MCF 10A (cell line): ENCODE data around the gene FBN1. TPM values are rescaled to one million over a fixed set of nuclear protein-coding genes. Genes with fewer than 3 reads are reported as not detected.

ENCODE experiments used
- BruUV-seq: library from RNA; stranded (reverse); fragments of 400-500 nt; replicated peaks from 2 replicates; lab custom pipeline; 2021; lab: Mats Ljungman, UMichigan
- CTCF ChIA-PET: fragments of 300-600 bp; sonication (Branson Sonifier 250); formaldehyde crosslinking; extraction: SDS; loops from one replicate; lab custom pipeline; 2021; ENCODE audit warnings: antibody characterized with exemption, inconsistent platforms; lab: Yijun Ruan, JAX
- POLR2A ChIA-PET: fragments of 300-600, 350-650 bp; sonication (Branson Sonifier 250); formaldehyde crosslinking; extraction: SDS; loops from one replicate; lab custom pipeline; 2020; ENCODE audit warnings: antibody characterized with exemption, inconsistent platforms; lab: Yijun Ruan, JAX
- DNase-seq: peaks from one replicate; pipeline ENCODE4 v3.0.0-alpha.2; 2018; ENCODE audit not compliant: unreplicated experiment
- H3K27ac Mint-ChIP-seq: one replicate; pipeline ENCODE4 v1.8.0; 2022; ENCODE audit warnings: mild to moderate bottlenecking, low read depth, mixed read lengths; ENCODE audit not compliant: unreplicated experiment
- H3K27me3 Mint-ChIP-seq: one replicate; pipeline ENCODE4 v1.8.0; 2022; ENCODE audit warnings: mixed read lengths; ENCODE audit not compliant: insufficient read depth, unreplicated experiment
- H3K36me3 Mint-ChIP-seq: one replicate; pipeline ENCODE4 v1.8.0; 2022; ENCODE audit warnings: mild to moderate bottlenecking, moderate library complexity, mixed read lengths; ENCODE audit not compliant: insufficient read depth, unreplicated experiment
- H3K4me1 Mint-ChIP-seq: one replicate; pipeline ENCODE4 v1.8.0; 2022; ENCODE audit warnings: mixed read lengths; ENCODE audit not compliant: insufficient read depth, unreplicated experiment
- H3K4me3 Mint-ChIP-seq: one replicate; pipeline ENCODE4 v1.8.0; 2022; ENCODE audit warnings: mild to moderate bottlenecking, moderate library complexity, mixed read lengths; ENCODE audit not compliant: unreplicated experiment
- H3K9me3 Mint-ChIP-seq: one replicate; pipeline ENCODE4 v1.8.0; 2022; ENCODE audit warnings: mixed read lengths; ENCODE audit not compliant: unreplicated experiment
- intact Hi-C: fragments of 100-400 bp; cut with micrococcal nuclease; formaldehyde crosslinking; loops from 2 replicates; pipeline ENCODE4 v1.14.1; 2022
- total RNA-seq: library from RNA; stranded (reverse); gene quantifications from 2 replicates; pipeline ENCODE4 v1.2.3, GENCODE V29; 2022
- TF ChIP-seq, protein P1 (sequence below): fragments of 200-600 bp; IDR thresholded peaks from one replicate; pipeline ENCODE4 v1.8.0; 2022; ENCODE audit warnings: antibody characterized with exemption, mild to moderate bottlenecking; ENCODE audit not compliant: unreplicated experiment

FBN1 gene
- total RNA-seq, 1 experiment from 2014 or later = 14.3 TPM

DNA sequence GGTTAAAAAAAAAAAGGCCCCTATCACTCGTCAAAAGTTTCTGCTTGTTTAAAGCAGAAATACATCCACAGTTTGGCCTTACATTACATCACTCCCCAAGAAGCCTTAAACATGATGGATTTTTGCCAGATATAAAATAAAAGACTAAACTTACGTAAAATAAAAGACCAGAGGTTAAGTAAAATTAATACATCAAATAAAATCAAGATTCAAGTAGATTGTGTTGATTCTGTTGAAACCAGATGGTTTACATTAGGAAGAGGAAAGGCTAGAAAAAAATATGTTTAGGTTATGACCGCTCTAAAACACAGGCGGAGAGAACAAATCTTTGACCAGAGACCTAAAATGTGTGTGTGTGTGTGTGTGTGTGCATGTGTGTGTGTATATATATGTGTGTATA lies 210.2 kb downstream of the FBN1 start:
- no TSS peak for BruUV-seq
- POLR2A ChIA-PET = no interaction called here
- TF ChIP-seq, protein P1, sequence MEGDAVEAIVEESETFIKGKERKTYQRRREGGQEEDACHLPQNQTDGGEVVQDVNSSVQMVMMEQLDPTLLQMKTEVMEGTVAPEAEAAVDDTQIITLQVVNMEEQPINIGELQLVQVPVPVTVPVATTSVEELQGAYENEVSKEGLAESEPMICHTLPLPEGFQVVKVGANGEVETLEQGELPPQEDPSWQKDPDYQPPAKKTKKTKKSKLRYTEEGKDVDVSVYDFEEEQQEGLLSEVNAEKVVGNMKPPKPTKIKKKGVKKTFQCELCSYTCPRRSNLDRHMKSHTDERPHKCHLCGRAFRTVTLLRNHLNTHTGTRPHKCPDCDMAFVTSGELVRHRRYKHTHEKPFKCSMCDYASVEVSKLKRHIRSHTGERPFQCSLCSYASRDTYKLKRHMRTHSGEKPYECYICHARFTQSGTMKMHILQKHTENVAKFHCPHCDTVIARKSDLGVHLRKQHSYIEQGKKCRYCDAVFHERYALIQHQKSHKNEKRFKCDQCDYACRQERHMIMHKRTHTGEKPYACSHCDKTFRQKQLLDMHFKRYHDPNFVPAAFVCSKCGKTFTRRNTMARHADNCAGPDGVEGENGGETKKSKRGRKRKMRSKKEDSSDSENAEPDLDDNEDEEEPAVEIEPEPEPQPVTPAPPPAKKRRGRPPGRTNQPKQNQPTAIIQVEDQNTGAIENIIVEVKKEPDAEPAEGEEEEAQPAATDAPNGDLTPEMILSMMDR = no peak
- H3K4me3 Mint-ChIP-seq = no peak overlapping the region
- CTCF ChIA-PET = no interaction called here
- H3K9me3 Mint-ChIP-seq = no peaks in the 10 kb centered on the region
- no peak overlapping the region for H3K27ac Mint-ChIP-seq
- intact Hi-C loops = no loop called here
- H3K27me3 Mint-ChIP-seq = no peaks in the 10 kb centered on the region
- peaks cover 17% of the 10 kb centered on the region for H3K36me3 Mint-ChIP-seq
- DNase-seq = no peak
- H3K4me1 Mint-ChIP-seq = no peaks in the 10 kb centered on the region

DNA sequence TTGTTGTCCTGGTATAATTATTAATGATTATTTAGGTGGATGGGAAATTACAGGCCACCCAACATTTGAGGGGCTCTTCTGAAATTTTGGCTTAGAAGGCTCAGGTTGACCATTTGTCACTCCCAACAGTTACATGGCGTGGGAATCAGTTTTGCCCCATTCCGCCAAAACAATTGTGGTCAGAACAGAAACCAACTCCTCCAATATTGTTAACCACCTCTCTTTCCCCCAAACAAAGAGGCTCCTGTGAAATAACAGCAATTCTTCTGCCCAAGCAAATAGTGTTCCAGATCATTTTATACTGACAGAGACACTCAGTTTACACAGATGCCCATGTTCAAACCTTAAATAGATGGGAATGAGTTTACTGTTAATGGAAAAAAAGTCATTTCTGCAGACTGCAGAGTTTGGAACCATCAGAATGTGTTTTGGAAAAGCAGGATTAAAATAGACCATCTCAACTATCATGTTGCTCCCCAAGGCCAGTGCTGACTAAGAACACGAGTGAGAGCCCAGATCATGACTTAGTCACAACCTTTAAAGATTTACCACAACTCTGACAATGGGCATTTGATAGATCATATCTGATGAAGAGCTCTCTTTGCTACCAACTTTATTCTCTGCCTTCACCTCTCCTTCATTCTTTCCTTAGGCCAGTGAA lies 212.2 kb downstream of the FBN1 start:
- no peak overlapping the region for H3K4me3 Mint-ChIP-seq
- DNase-seq = no peak
- H3K36me3 Mint-ChIP-seq = peaks cover 11% of the 10 kb centered on the region
- BruUV-seq = no TSS peak
- no peak overlapping the region for H3K27ac Mint-ChIP-seq
- H3K27me3 Mint-ChIP-seq = no peaks in the 10 kb centered on the region
- POLR2A ChIA-PET = no interaction called here
- H3K4me1 Mint-ChIP-seq = no peaks in the 10 kb centered on the region
- intact Hi-C loops = no loop called here
- CTCF ChIA-PET = no interaction called here
- no peaks in the 10 kb centered on the region for H3K9me3 Mint-ChIP-seq
- TF ChIP-seq, protein P1 = no peak

DNA sequence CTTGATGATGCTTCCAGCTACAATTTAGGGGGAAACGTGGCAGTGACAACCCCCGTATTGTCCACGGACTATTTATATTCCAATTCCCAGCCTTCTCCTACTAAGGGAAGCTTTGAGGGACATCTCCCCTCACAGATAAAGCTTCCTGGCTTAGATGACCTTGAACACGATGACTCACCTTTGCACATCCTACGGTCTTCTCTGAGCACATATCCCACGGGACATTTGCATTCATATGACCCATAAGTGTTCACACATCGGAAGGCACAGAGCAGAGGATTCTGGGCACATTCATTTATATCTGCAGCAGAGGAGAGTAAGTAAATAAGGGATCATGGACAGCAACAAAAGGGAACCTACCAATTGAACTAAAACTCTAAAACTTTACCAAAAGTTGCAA lies 212.8 kb downstream of the FBN1 start:
- no peaks in the 10 kb centered on the region for H3K9me3 Mint-ChIP-seq
- peaks cover 3% of the 10 kb centered on the region for H3K4me1 Mint-ChIP-seq
- ChIA-PET CTCF (interaction anchor here (0.7 kb wide), 1 partner anchor 1886 kb away, joined by 4 read pairs; no protein-coding TSS in a partner anchor), POLR2A (interaction anchor here (0.7 kb wide), 1 partner anchor 16 kb away, joined by 4 read pairs; no protein-coding TSS in a partner anchor)
- H3K4me3 Mint-ChIP-seq = no peak overlapping the region
- peaks cover 7% of the 10 kb centered on the region for H3K36me3 Mint-ChIP-seq
- no TSS peak for BruUV-seq
- intact Hi-C loops = no loop called here
- no peak overlapping the region for H3K27ac Mint-ChIP-seq
- no peaks in the 10 kb centered on the region for H3K27me3 Mint-ChIP-seq
- DNase-seq = no peak
- TF ChIP-seq, protein P1 = no peak

- ChIA-PET POLR2A (interaction anchor here (0.6 to 1.8 kb wide), 4 partner anchors 20 to 268 kb away, joined by 3 to 4 read pairs (median 3); no protein-coding TSS in a partner anchor), CTCF (no interaction called here)
- no peak for DNase-seq
- no TSS peak for BruUV-seq
- peaks cover 13% of the 10 kb centered on the region for H3K4me1 Mint-ChIP-seq
- H3K9me3 Mint-ChIP-seq = no peaks in the 10 kb centered on the region
- H3K27ac Mint-ChIP-seq = no peak overlapping the region
- H3K36me3 Mint-ChIP-seq = peaks cover 23% of the 10 kb centered on the region
- no peak overlapping the region for H3K4me3 Mint-ChIP-seq
- intact Hi-C loops = no loop called here
- H3K27me3 Mint-ChIP-seq = no peaks in the 10 kb centered on the region
- TF ChIP-seq, protein P1 = no peak
Observed at GRCh38 chr15:48427960-48428547, 217.5 kb downstream of the FBN1 start.
